Measurements from ENCODE around the gene TMEM131.

DNA sequence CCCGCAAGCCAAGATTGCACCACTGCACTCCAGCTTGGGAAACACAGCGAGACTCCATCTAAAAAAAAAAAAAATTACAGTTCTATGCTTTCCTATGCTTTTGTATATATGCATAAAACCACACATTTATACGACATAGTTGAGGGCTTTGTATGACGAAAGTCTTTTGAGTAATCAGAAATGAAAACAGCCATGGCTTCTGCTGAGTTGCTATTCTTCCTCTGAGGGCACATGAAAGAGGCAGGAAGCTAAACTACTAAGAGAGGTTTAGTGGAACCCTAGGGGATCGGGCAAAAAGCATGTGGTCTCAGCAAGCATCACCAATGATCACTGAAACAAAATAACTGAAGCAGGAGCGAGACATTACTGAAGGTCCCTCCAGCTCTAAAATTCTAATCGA lies 182.8 kb downstream of the TMEM131 start:
- TF ChIP-seq, protein P1, sequence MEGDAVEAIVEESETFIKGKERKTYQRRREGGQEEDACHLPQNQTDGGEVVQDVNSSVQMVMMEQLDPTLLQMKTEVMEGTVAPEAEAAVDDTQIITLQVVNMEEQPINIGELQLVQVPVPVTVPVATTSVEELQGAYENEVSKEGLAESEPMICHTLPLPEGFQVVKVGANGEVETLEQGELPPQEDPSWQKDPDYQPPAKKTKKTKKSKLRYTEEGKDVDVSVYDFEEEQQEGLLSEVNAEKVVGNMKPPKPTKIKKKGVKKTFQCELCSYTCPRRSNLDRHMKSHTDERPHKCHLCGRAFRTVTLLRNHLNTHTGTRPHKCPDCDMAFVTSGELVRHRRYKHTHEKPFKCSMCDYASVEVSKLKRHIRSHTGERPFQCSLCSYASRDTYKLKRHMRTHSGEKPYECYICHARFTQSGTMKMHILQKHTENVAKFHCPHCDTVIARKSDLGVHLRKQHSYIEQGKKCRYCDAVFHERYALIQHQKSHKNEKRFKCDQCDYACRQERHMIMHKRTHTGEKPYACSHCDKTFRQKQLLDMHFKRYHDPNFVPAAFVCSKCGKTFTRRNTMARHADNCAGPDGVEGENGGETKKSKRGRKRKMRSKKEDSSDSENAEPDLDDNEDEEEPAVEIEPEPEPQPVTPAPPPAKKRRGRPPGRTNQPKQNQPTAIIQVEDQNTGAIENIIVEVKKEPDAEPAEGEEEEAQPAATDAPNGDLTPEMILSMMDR (IDR thresholded peaks at IDR 0.05; ENCODE audit: borderline replicate concordance, extremely low read depth, low read length, poor library complexity, severe bottlenecking): no peak
- TF ChIP-seq EZH2 (IDR thresholded peaks at IDR 0.05; ENCODE audit: borderline replicate concordance, low read depth, low read length, severe bottlenecking): no peak

Measured in DND-41 (cell line).